Globus pallidus (tissue), 1 donor: ENCODE data around the gene GRIN3B.

Experiments used
- DNase-seq: peaks from one replicate; pipeline ENCODE4 v3.0.0-alpha.2; 2015; ENCODE audit warnings: low spot score

Gene GRIN3B

GRCh38 chr19:991174-991931, 8.9 kb upstream of the GRIN3B start:
- no peak for DNase-seq

- no peak for DNase-seq
These were observed 8.1 kb upstream of the GRIN3B start for GRCh38 chr19:991932-992669.

GRCh38 chr19:992670-993055, 7.6 kb upstream of the GRIN3B start:
- no peak for DNase-seq

- no peak for DNase-seq
These were observed 6.8 kb upstream of the GRIN3B start for GRCh38 chr19:993361-993830.

GRCh38 chr19:993831-994393, 6.3 kb upstream of the GRIN3B start:
- no peak for DNase-seq

- DNase-seq, result no peak
These were observed 5.7 kb upstream of the GRIN3B start for GRCh38 chr19:994516-994915.

- DNase-seq, result no peak
These were observed 5.0 kb upstream of the GRIN3B start for GRCh38 chr19:995051-995827.

GRCh38 chr19:996051-996838, 4.0 kb upstream of the GRIN3B start:
- no peak for DNase-seq

GRCh38 chr19:998064-998463, 2.2 kb upstream of the GRIN3B start:
- no peak for DNase-seq

- DNase-seq, result no peak
These were observed 870 bp upstream of the GRIN3B start for GRCh38 chr19:999379-999719.

- no peak for DNase-seq
These were observed 645 bp downstream of the GRIN3B start for GRCh38 chr19:1000591-1001537.

GRCh38 chr19:1001538-1002166, 1.4 kb downstream of the GRIN3B start:
- DNase-seq, result no peak

- no peak for DNase-seq
These were observed 2.4 kb downstream of the GRIN3B start for GRCh38 chr19:1002600-1002999.

GRCh38 chr19:1003283-1003682, 3.1 kb downstream of the GRIN3B start:
- DNase-seq, result no peak

GRCh38 chr19:1004204-1004802, 4.1 kb downstream of the GRIN3B start:
- DNase-seq, result no peak

- no peak for DNase-seq
These were observed 4.8 kb downstream of the GRIN3B start for GRCh38 chr19:1004803-1005664.

- DNase-seq, result no peak
These were observed 6.6 kb downstream of the GRIN3B start for GRCh38 chr19:1006711-1007398.
